HG03066 (cell line): Measurements from ENCODE around the gene XXYLT1.

ENCODE experiments used
- ATAC-seq: cut with Tn5 transposase; IDR thresholded peaks from one replicate; pipeline ENCODE4 v1.9.1; 2021; ENCODE audit warnings: low read depth; ENCODE audit not compliant: unreplicated experiment

XXYLT1 gene

GRCh38 chr3:195071011-195071728 lies 199.8 kb downstream of the XXYLT1 start:
- no peak for ATAC-seq

- no peak for ATAC-seq
These were observed 200.6 kb downstream of the XXYLT1 start for GRCh38 chr3:195070336-195070735.

- ATAC-seq, result no peak
These were observed 201.3 kb downstream of the XXYLT1 start for GRCh38 chr3:195069501-195070251.

- ATAC-seq, result no peak
These were observed 202.6 kb downstream of the XXYLT1 start for GRCh38 chr3:195068084-195069080.

GRCh38 chr3:195066441-195066841 lies 204.5 kb downstream of the XXYLT1 start:
- ATAC-seq, result no peak

- no peak for ATAC-seq
These were observed 205.1 kb downstream of the XXYLT1 start for GRCh38 chr3:195065864-195066185.

GRCh38 chr3:195065142-195065863 lies 205.7 kb downstream of the XXYLT1 start:
- no peak for ATAC-seq

- no peak for ATAC-seq
These were observed 206.5 kb downstream of the XXYLT1 start for GRCh38 chr3:195064300-195064931.

GRCh38 chr3:195063581-195064193 lies 207.3 kb downstream of the XXYLT1 start:
- ATAC-seq, result no peak

- ATAC-seq, result no peak
These were observed 208.0 kb downstream of the XXYLT1 start for GRCh38 chr3:195062866-195063540.

GRCh38 chr3:195061756-195062655 lies 209.0 kb downstream of the XXYLT1 start:
- ATAC-seq, result no peak

GRCh38 chr3:195060531-195061291 lies 210.2 kb downstream of the XXYLT1 start:
- ATAC-seq, result no peak

- no peak for ATAC-seq
These were observed 210.8 kb downstream of the XXYLT1 start for GRCh38 chr3:195060217-195060481.

GRCh38 chr3:195059471-195060216 lies 211.3 kb downstream of the XXYLT1 start:
- no peak for ATAC-seq

- no peak for ATAC-seq
These were observed 212.0 kb downstream of the XXYLT1 start for GRCh38 chr3:195059006-195059350.

GRCh38 chr3:195058336-195059005 lies 212.5 kb downstream of the XXYLT1 start:
- ATAC-seq, result no peak
